Measurements from ENCODE around the gene TSSK3. TPM values are rescaled to one million over a fixed set of nuclear protein-coding genes. Genes with fewer than 3 reads are reported as not detected.

TSSK3 gene
- total and polyA plus RNA-seq, 9 of the 15 experiments (the other 6 are each of a cell fraction or from before 2014, with no cell fraction given), result 0.27 to 2.8 (median 1.9) TPM

- peak; percentile 55; the same call in 1 of the 2 replicates for TF ChIP-seq ATF6 (CRISPR knock-in tag; IDR thresholded peaks at IDR 0.05)
- no peak for TF ChIP-seq TRIM28 (IDR thresholded peaks at IDR 0.05)
- 0 out of 2 replicates have a peak, but pooled peaks have one; percentile 15 for TF ChIP-seq SOX6 (IDR thresholded peaks at IDR 0.05)
- TF ChIP-seq, protein P1, sequence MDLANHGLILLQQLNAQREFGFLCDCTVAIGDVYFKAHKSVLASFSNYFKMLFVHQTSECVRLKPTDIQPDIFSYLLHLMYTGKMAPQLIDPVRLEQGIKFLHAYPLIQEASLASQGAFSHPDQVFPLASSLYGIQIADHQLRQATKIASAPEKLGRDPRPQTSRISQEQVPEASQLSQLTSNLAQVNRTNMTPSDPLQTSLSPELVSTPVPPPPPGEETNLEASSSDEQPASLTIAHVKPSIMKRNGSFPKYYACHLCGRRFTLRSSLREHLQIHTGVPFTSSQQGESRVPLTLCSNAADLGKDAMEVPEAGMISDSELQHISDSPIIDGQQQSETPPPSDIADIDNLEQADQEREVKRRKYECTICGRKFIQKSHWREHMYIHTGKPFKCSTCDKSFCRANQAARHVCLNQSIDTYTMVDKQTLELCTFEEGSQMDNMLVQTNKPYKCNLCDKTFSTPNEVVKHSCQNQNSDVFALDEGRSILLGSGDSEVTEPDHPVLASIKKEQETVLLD (IDR thresholded peaks at IDR 0.05), result no peak
- TF ChIP-seq NEUROD1 (IDR thresholded peaks at IDR 0.05; ENCODE audit: borderline replicate concordance, low read depth, low read length, partially characterized antibody), result peak; percentile 27
- TF ChIP-seq NR1H2 (CRISPR knock-in tag; IDR thresholded peaks at IDR 0.05), result no peak
- TF ChIP-seq ZNF12 (CRISPR knock-in tag; IDR thresholded peaks at IDR 0.05), result no peak
- TF ChIP-seq FOXK1 (CRISPR knock-in tag; IDR thresholded peaks at IDR 0.05; ENCODE audit: borderline replicate concordance), result no peak
- TF ChIP-seq, protein P2, sequence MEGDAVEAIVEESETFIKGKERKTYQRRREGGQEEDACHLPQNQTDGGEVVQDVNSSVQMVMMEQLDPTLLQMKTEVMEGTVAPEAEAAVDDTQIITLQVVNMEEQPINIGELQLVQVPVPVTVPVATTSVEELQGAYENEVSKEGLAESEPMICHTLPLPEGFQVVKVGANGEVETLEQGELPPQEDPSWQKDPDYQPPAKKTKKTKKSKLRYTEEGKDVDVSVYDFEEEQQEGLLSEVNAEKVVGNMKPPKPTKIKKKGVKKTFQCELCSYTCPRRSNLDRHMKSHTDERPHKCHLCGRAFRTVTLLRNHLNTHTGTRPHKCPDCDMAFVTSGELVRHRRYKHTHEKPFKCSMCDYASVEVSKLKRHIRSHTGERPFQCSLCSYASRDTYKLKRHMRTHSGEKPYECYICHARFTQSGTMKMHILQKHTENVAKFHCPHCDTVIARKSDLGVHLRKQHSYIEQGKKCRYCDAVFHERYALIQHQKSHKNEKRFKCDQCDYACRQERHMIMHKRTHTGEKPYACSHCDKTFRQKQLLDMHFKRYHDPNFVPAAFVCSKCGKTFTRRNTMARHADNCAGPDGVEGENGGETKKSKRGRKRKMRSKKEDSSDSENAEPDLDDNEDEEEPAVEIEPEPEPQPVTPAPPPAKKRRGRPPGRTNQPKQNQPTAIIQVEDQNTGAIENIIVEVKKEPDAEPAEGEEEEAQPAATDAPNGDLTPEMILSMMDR (IDR thresholded peaks at IDR 0.05 in 2 of 3, conservative IDR thresholded peaks at IDR 0.05 in 1 of 3; ENCODE audit: insufficient read depth in 2 of 3, low read depth in 1 of 3, low read length in 3 of 3), result peak; percentile 90 to 98 (median 96)
- TF ChIP-seq ZNF77 (CRISPR knock-in tag; IDR thresholded peaks at IDR 0.05), result no peak
- 0 out of 2 replicates have a peak, but pooled peaks have one; percentile 27 for TF ChIP-seq SMAD4 (CRISPR knock-in tag; conservative IDR thresholded peaks at IDR 0.05)
- no peak for TF ChIP-seq MNT (conservative IDR thresholded peaks at IDR 0.05)
- TF ChIP-seq, protein P3, sequence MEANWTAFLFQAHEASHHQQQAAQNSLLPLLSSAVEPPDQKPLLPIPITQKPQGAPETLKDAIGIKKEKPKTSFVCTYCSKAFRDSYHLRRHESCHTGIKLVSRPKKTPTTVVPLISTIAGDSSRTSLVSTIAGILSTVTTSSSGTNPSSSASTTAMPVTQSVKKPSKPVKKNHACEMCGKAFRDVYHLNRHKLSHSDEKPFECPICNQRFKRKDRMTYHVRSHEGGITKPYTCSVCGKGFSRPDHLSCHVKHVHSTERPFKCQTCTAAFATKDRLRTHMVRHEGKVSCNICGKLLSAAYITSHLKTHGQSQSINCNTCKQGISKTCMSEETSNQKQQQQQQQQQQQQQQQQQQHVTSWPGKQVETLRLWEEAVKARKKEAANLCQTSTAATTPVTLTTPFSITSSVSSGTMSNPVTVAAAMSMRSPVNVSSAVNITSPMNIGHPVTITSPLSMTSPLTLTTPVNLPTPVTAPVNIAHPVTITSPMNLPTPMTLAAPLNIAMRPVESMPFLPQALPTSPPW (CRISPR knock-in tag; IDR thresholded peaks at IDR 0.05), result 0 out of 2 replicates have a peak, but pooled peaks have one; percentile 10
- no peak for TF ChIP-seq RHOXF2B (CRISPR knock-in tag; conservative IDR thresholded peaks at IDR 0.05)
- TF ChIP-seq WHSC1 (IDR thresholded peaks at IDR 0.05; ENCODE audit: low read length), result no peak
- TF ChIP-seq NCOR1 (IDR thresholded peaks at IDR 0.05), result no peak
- peak; percentile 88 to 92 for TF ChIP-seq RAD21 (CRISPR knock-in tag; conservative IDR thresholded peaks at IDR 0.05 in 1 of 2, IDR thresholded peaks at IDR 0.05 in 1 of 2)
- 0 out of 2 replicates have a peak, but pooled peaks have one; percentile 4 for TF ChIP-seq CBFA2T2 (conservative IDR thresholded peaks at IDR 0.05)
- TF ChIP-seq ZNF444 (CRISPR knock-in tag; IDR thresholded peaks at IDR 0.05), result no peak
- TF ChIP-seq RFX1 (IDR thresholded peaks at IDR 0.05), result no peak
Measured at GRCh38 chr1:32400876-32401631, 38.7 kb downstream of the TSSK3 start (continued).
